Stomach (tissue), 4 donors: Measurements from ENCODE around the gene P2RX3.

Source experiments
- CTCF ChIP-seq, 7 experiments: fragments of 450-650 bp in 4 of 7; fragments of 200-600 bp in 3 of 7; sonication (generic) in 3 of 7; IDR thresholded peaks; one replicate each; pipeline ENCODE4 v1.5.1; 2016 to 2019; ENCODE audit warnings: antibody characterized with exemption in 7 of 7, control low read depth in 2 of 7, mild to moderate bottlenecking in 1 of 7
- POLR2AphosphoS5 ChIP-seq, 3 donors: sonication (generic); formaldehyde crosslinking; IDR thresholded peaks; one replicate each; pipeline ENCODE4 v1.6.1; 2016; ENCODE audit warnings: antibody characterized with exemption in 3 of 3

GRCh38 chr11:57410287-57410686 lies 72.1 kb downstream of the P2RX3 start:
- no peak for TF ChIP-seq POLR2AphosphoS5 (IDR thresholded peaks at IDR 0.05)
- no peak for TF ChIP-seq CTCF (IDR thresholded peaks at IDR 0.05)
